CD14-positive monocyte (primary cell): ENCODE data around the gene RALGDS. TPM values are rescaled to one million over a fixed set of nuclear protein-coding genes. Genes with fewer than 3 reads are reported as not detected.

Experiments
- DNase-seq, 3 donors: peaks; one replicate each; pipeline ENCODE4 v3.0.0-alpha.2; 2011 to 2022
- H2AFZ ChIP-seq: 2 replicates; pipeline ENCODE4 v1.6.0; 2012; ENCODE audit warnings: mild to moderate bottlenecking, low read depth, low read length, inconsistent platforms; ENCODE audit not compliant: insufficient read depth, poor library complexity, severe bottlenecking
- H3K27ac ChIP-seq, 2 donors: 1 replicate in 1 of 2; 2 replicates in 1 of 2; pipeline ENCODE4 v1.5.1; 2012 to 2013; ENCODE audit warnings: low read length in 2 of 2, control low read depth in 1 of 2, inconsistent platforms in 1 of 2, low read depth in 1 of 2, mild to moderate bottlenecking in 1 of 2
- H3K27me3 ChIP-seq, 2 donors: one replicate each; pipeline versions ENCODE4 v1.6.0 to v1.6.1; 2011 to 2013; ENCODE audit warnings: low read length in 2 of 2; ENCODE audit not compliant: control insufficient read depth in 2 of 2, insufficient read depth in 2 of 2
- H3K36me3 ChIP-seq, 2 donors: replicated peaks in 1 of 2; 1 replicate in 1 of 2; 2 replicates in 1 of 2; pipeline versions ENCODE4 v1.5.1 to v1.6.1; 2012 to 2013; ENCODE audit warnings: low read length in 2 of 2, control low read depth in 1 of 2, inconsistent platforms in 1 of 2, mild to moderate bottlenecking in 1 of 2; ENCODE audit not compliant: insufficient read depth in 2 of 2, control insufficient read depth in 1 of 2
- H3K4me1 ChIP-seq, 2 donors: 1 replicate in 1 of 2; 2 replicates in 1 of 2; pipeline versions ENCODE4 v1.5.1 to v1.6.1; 2012 to 2013; ENCODE audit warnings: low read length in 2 of 2, control low read depth in 1 of 2, inconsistent platforms in 1 of 2, mild to moderate bottlenecking in 1 of 2, moderate library complexity in 1 of 2; ENCODE audit not compliant: insufficient read depth in 2 of 2, control insufficient read depth in 1 of 2
- H3K4me2 ChIP-seq: replicated peaks from 2 replicates; pipeline ENCODE3; 2012; ENCODE audit warnings: low read length, moderate library complexity, mild to moderate bottlenecking; ENCODE audit not compliant: poor library complexity, severe bottlenecking; ENCODE audit errors: extremely low read depth
- H3K4me3 ChIP-seq, 3 experiments: fragments of 200-600 bp in 1 of 3; sonication (generic) in 1 of 3; replicated peaks in 1 of 3; 1 replicate in 2 of 3; 2 replicates in 1 of 3; pipeline ENCODE4 v1.5.1; 2011 to 2013; ENCODE audit warnings: low read length in 3 of 3, mild to moderate bottlenecking in 3 of 3, control low read depth in 2 of 3, low read depth in 2 of 3, inconsistent platforms in 1 of 3, moderate library complexity in 1 of 3
- H3K79me2 ChIP-seq: 2 replicates; pipeline ENCODE4 v1.6.0; 2012; ENCODE audit warnings: mild to moderate bottlenecking, control low read depth, inconsistent platforms, low read length, moderate library complexity; ENCODE audit not compliant: insufficient read depth
- H3K9ac ChIP-seq: 2 replicates; pipeline ENCODE4 v1.6.0; 2017; ENCODE audit warnings: low read length, mild to moderate bottlenecking; ENCODE audit not compliant: insufficient read depth, poor library complexity, severe bottlenecking
- H3K9me3 ChIP-seq, 2 donors: replicated peaks in 1 of 2; 1 replicate in 1 of 2; 2 replicates in 1 of 2; pipeline versions ENCODE4 v1.5.1 to v1.6.1; 2012 to 2013; ENCODE audit warnings: low read length in 2 of 2, control low read depth in 1 of 2; ENCODE audit not compliant: control insufficient read depth in 1 of 2, insufficient read depth in 1 of 2
- H4K20me1 ChIP-seq: 2 replicates; pipeline ENCODE4 v1.6.0; 2012; ENCODE audit warnings: mild to moderate bottlenecking, low read length, control low read depth, moderate library complexity; ENCODE audit not compliant: insufficient read depth
- H3K27ac Mint-ChIP-seq, 7 donors: one replicate each; pipeline ENCODE4 v1.8.0; 2020; ENCODE audit warnings: mild to moderate bottlenecking in 7 of 7, mixed read lengths in 7 of 7, moderate library complexity in 6 of 7, inconsistent platforms in 2 of 7
- H3K27me3 Mint-ChIP-seq, 3 donors: one replicate each; pipeline ENCODE4 v1.8.0; 2021 to 2022; ENCODE audit warnings: low read depth in 3 of 3, mild to moderate bottlenecking in 3 of 3, mixed read lengths in 3 of 3, moderate library complexity in 3 of 3, inconsistent platforms in 1 of 3
- H3K36me3 Mint-ChIP-seq, 2 donors: one replicate each; pipeline ENCODE4 v1.8.0; 2020; ENCODE audit warnings: mixed read lengths in 2 of 2, inconsistent platforms in 1 of 2, mild to moderate bottlenecking in 1 of 2
- H3K4me1 Mint-ChIP-seq: one replicate; pipeline ENCODE4 v1.8.0; 2020; ENCODE audit warnings: mild to moderate bottlenecking, mixed read lengths
- H3K4me3 Mint-ChIP-seq, 2 donors: one replicate each; pipeline ENCODE4 v1.8.0; 2020; ENCODE audit warnings: mild to moderate bottlenecking in 2 of 2, mixed read lengths in 2 of 2, moderate library complexity in 1 of 2
- H3K9me3 Mint-ChIP-seq, 7 donors: one replicate each; pipeline ENCODE4 v1.8.0; 2020 to 2022; ENCODE audit warnings: mixed read lengths in 7 of 7, mild to moderate bottlenecking in 6 of 7, moderate library complexity in 6 of 7, inconsistent platforms in 2 of 7
- CTCF ChIP-seq: fragments of 200-600 bp; IDR thresholded peaks from one replicate; pipeline ENCODE4 v1.8.0; 2022; ENCODE audit warnings: antibody characterized with exemption, mild to moderate bottlenecking
- WGBS: methylation state at CpG from one replicate; pipeline ENCODE4 v1.1.5; 2013; ENCODE audit warnings: missing lambda C conversion rate; ENCODE audit not compliant: insufficient coverage; 5-methylcytosine and 5-hydroxymethylcytosine counted together
- intact Hi-C, 2 donors: fragments of 100-400 bp; cut with micrococcal nuclease; formaldehyde crosslinking; loops; one replicate each; pipeline versions ENCODE4 v1.15.0 to v1.15.1; 2023
- polyA plus RNA-seq, 3 donors: library from polyadenylated mRNA; depleted of rRNA in 1 of 3; unstranded in 2 of 3; stranded (reverse) in 1 of 3; fragments of 300-500 nt in 2 of 3; fragments of >200 nt in 1 of 3; fragmentation: Illumina TruSeq in 2 of 3; gene quantifications; 1 replicate in 2 of 3; 2 replicates in 1 of 3; pipeline ENCODE4 v1.2.3, GENCODE V29; 2012 to 2021

The RALGDS gene
- polyA plus RNA-seq, 3 donors: 3.5 to 63.8 (median 4.2) TPM

GRCh38 chr9:133101356-133102189 is 19.5 kb downstream of the RALGDS start:
- intact Hi-C loops: no loop called here
- Mint-ChIP-seq H3K4me1 (no peaks in the 10 kb centered on the region), H3K27me3 (peaks cover 0 to 5% (median 0%) of the 10 kb centered on the region in 3 donors), H3K4me3 (no peak overlapping the region), H3K27ac (peak overlapping the region in 1 of 7 donors; percentile 6), H3K9me3 (peaks cover 2 to 16% (median 9%) of the 10 kb centered on the region in 7 donors), H3K36me3 (peaks cover 68 to 87% of the 10 kb centered on the region in 2 donors)
- Histone ChIP-seq H3K27ac (no peak overlapping the region), H3K9me3 (peaks cover 0 to 10% of the 10 kb centered on the region in 2 donors), H4K20me1 (peaks cover 14% of the 10 kb centered on the region), H3K4me1 (no peaks in the 10 kb centered on the region), H3K9ac (no peak overlapping the region), H3K79me2 (no peaks in the 10 kb centered on the region), H3K27me3 (no peaks in the 10 kb centered on the region), H2AFZ (no peak overlapping the region), H3K36me3 (peaks cover 63 to 80% of the 10 kb centered on the region in 2 donors), H3K4me2 (no peak overlapping the region), H3K4me3 (no peak overlapping the region)
- TF ChIP-seq CTCF: no peak
- WGBS: 97% methylated on average over 29 of the region's 32 CpGs
- peak in 1 of 3 donors; percentile 3 for DNase-seq

- over 99% methylated on average over 10 of the region's 13 CpGs for WGBS
- H3K27me3 Mint-ChIP-seq: peaks cover 0 to 5% (median 0%) of the 10 kb centered on the region in 3 donors
- H3K36me3 ChIP-seq: peaks cover 60 to 75% of the 10 kb centered on the region in 2 donors
- H3K9me3 Mint-ChIP-seq: peaks cover 10 to 24% (median 18%) of the 10 kb centered on the region in 7 donors
- H3K27me3 ChIP-seq: no peaks in the 10 kb centered on the region
- no peak overlapping the region for H3K4me2 ChIP-seq
- no peaks in the 10 kb centered on the region for H3K4me1 Mint-ChIP-seq
- TF ChIP-seq CTCF: no peak
- H2AFZ ChIP-seq: no peak overlapping the region
- intact Hi-C loops: no loop called here
- H3K4me3 ChIP-seq: no peak overlapping the region
- H3K4me1 ChIP-seq: no peaks in the 10 kb centered on the region
- no peak overlapping the region for H3K27ac ChIP-seq
- no peak for DNase-seq
- H3K4me3 Mint-ChIP-seq: no peak overlapping the region
- no peaks in the 10 kb centered on the region for H3K79me2 ChIP-seq
- no peak overlapping the region for H3K27ac Mint-ChIP-seq
- H3K9ac ChIP-seq: no peak overlapping the region
- H3K9me3 ChIP-seq: peaks cover 0 to 11% of the 10 kb centered on the region in 2 donors
- peaks cover 14% of the 10 kb centered on the region for H4K20me1 ChIP-seq
- H3K36me3 Mint-ChIP-seq: peaks cover 64 to 81% of the 10 kb centered on the region in 2 donors
These were observed 20.3 kb downstream of the RALGDS start for GRCh38 chr9:133100506-133101355.
